Testis (tissue), 2 donors: ENCODE results near the gene PLEKHA4.
"Not testable (repeated sequence)": the region's sequence is repeated elsewhere in the genome, so short reads cannot be mapped to it uniquely, and the experiment has no call there.

Source experiments
- CTCF ChIP-seq, 3 experiments: fragments of 450-650 bp in 2 of 3; fragments of 200-600 bp in 1 of 3; sonication (generic) in 1 of 3; IDR thresholded peaks; one replicate each; pipeline ENCODE4 v1.5.1; 2016 to 2019; ENCODE audit warnings: antibody characterized with exemption in 3 of 3, mild to moderate bottlenecking in 2 of 3, moderate library complexity in 1 of 3
- POLR2A ChIP-seq: fragments of 450-650 bp; IDR thresholded peaks from one replicate; pipeline ENCODE4 v1.6.1; 2017; ENCODE audit warnings: antibody characterized with exemption, mild to moderate bottlenecking, moderate library complexity

GRCh38 chr19:48871471-48872181 lies 3.2 kb upstream of the PLEKHA4 start:
- TF ChIP-seq CTCF (IDR thresholded peaks at IDR 0.05); POLR2A: not testable (repeated sequence)
